Bronchial epithelial cell (primary cell): ENCODE measurements around the gene EXOSC10. TPM values are rescaled to one million over a fixed set of nuclear protein-coding genes. Genes with fewer than 3 reads are reported as not detected.

Experiments used
- DNase-seq: peaks from one replicate; pipeline ENCODE4 v3.0.0-alpha.2; 2010; ENCODE audit warnings: low read depth
- FAIRE-seq: peaks from 2 replicates; lab custom pipeline; 2011; peaks lifted over from hg19 to GRCh38; lab: Jason Lieb, UNC
- H3K27me3 ChIP-seq: 2 replicates; pipeline ENCODE4 v1.5.1; 2011; ENCODE audit warnings: low read length; ENCODE audit not compliant: control insufficient read depth, insufficient read depth
- H3K36me3 ChIP-seq: 2 replicates; pipeline ENCODE4 v1.5.1; 2011; ENCODE audit warnings: low read length; ENCODE audit not compliant: control insufficient read depth, insufficient read depth
- H3K4me3 ChIP-seq: 2 replicates; pipeline ENCODE4 v1.5.1; 2011; ENCODE audit warnings: mild to moderate bottlenecking, low read depth, low read length, control low read depth
- total RNA-seq: library from RNA; depleted of rRNA; stranded (reverse); fragments of >200 nt; gene quantifications from 2 replicates; pipeline ENCODE4 v1.2.1, GENCODE V29; 2014
- TF ChIP-seq, protein P1 (sequence below): IDR thresholded peaks from 2 replicates; pipeline ENCODE4 v1.5.1; 2011; ENCODE audit warnings: mild to moderate bottlenecking, moderate library complexity, low read length, control low read depth, inconsistent platforms; ENCODE audit not compliant: insufficient read depth, severe bottlenecking

The EXOSC10 gene
- total RNA-seq, 1 donor from 2014 or later: 37.4 TPM

DNA sequence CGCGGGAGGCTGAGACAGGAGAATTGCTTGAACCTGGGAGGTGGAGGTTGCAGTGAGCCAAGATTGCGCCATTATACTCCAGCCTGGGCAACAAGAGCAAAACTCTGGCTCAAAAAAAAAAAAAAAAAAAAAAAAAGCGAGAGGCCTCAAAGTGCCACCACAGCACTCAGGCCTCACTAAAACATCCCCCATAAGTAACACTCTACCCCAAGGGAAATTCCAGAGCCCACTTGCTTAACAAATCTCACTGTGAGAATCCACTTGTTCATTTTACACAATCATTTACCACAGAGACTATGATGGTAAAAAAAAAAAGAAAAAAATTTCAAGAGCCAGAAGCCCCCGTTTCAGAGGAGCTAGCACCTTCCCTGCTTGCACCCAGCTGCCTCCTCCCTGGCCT, 26.3 kb upstream of the EXOSC10 start:
- peaks cover 27% of the 10 kb centered on the region for H3K36me3 ChIP-seq
- DNase-seq (no peak), FAIRE-seq (no peak)
- no peak overlapping the region for H3K4me3 ChIP-seq
- TF ChIP-seq, protein P1, sequence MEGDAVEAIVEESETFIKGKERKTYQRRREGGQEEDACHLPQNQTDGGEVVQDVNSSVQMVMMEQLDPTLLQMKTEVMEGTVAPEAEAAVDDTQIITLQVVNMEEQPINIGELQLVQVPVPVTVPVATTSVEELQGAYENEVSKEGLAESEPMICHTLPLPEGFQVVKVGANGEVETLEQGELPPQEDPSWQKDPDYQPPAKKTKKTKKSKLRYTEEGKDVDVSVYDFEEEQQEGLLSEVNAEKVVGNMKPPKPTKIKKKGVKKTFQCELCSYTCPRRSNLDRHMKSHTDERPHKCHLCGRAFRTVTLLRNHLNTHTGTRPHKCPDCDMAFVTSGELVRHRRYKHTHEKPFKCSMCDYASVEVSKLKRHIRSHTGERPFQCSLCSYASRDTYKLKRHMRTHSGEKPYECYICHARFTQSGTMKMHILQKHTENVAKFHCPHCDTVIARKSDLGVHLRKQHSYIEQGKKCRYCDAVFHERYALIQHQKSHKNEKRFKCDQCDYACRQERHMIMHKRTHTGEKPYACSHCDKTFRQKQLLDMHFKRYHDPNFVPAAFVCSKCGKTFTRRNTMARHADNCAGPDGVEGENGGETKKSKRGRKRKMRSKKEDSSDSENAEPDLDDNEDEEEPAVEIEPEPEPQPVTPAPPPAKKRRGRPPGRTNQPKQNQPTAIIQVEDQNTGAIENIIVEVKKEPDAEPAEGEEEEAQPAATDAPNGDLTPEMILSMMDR: no peak
- H3K27me3 ChIP-seq: no peaks in the 10 kb centered on the region

DNA sequence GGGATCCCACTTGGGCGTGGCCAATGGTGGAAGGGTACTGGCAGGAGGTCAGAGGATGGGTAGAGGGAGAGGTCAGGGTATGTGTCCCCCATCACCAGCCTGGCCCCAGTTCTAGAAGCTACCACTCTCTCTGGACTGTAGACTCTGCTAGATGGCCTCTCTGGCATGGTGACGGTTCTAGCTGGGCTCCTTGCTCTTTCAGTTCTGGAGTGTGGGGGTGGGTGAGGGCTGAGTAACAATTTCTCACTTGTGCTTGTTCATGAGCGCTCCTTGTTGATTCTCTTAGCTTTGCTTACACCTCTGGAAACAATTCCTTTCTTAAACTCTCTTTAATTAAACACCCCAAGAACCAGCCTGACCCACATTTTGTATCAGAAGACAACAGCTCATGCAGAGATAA, 25.3 kb upstream of the EXOSC10 start:
- H3K36me3 ChIP-seq: peaks cover 21% of the 10 kb centered on the region
- FAIRE-seq (no peak), DNase-seq (no peak)
- TF ChIP-seq, protein P1: no peak
- H3K4me3 ChIP-seq: no peak overlapping the region
- H3K27me3 ChIP-seq: no peaks in the 10 kb centered on the region

DNA sequence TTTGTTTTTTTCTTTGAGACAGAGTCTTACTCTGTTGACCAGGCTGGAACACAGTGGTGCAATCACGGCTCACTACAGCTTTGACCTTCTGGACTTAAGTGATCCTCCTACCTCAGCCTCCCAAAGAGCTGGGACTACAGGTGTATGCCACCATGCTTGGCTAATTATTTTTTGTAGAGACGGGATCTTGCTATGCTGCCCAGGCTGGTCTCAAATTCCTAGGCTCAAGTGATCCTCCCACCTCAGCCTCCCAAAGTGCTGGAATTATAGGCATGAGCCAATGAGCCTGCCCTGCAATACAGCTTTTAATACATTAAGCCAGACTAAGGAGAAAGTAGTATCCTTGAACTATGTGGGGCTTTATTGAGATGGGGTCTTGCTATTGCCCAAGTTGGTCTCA, 16.6 kb upstream of the EXOSC10 start:
- Histone ChIP-seq H3K4me3 (no peak overlapping the region), H3K27me3 (no peaks in the 10 kb centered on the region), H3K36me3 (peaks cover 7% of the 10 kb centered on the region)
- FAIRE-seq: no peak
- TF ChIP-seq, protein P1: no peak
- no peak for DNase-seq

DNA sequence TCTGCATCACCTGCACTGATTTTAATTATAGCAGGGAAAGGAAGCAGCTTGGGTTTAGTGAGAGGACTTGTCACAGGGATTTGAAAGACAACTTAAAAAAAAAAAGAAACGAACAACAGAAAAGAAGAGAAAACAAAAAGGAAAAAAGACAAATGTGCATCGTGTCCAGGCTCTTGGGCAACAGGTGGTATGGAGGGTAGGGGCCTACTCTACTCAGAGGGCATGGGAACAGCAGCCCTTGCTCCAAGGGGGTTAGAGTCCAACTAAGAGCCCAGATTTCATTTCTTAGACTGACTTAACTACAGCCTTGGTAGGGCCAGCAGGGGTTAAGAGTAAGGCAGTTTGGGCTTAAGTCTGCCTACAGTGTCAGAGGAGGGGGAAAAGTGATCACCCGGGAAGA, 15.3 kb upstream of the EXOSC10 start:
- H3K4me3 ChIP-seq: no peak overlapping the region
- H3K27me3 ChIP-seq: no peaks in the 10 kb centered on the region
- no peak for FAIRE-seq
- H3K36me3 ChIP-seq: peaks cover 4% of the 10 kb centered on the region
- TF ChIP-seq, protein P1: no peak
- no peak for DNase-seq

DNA sequence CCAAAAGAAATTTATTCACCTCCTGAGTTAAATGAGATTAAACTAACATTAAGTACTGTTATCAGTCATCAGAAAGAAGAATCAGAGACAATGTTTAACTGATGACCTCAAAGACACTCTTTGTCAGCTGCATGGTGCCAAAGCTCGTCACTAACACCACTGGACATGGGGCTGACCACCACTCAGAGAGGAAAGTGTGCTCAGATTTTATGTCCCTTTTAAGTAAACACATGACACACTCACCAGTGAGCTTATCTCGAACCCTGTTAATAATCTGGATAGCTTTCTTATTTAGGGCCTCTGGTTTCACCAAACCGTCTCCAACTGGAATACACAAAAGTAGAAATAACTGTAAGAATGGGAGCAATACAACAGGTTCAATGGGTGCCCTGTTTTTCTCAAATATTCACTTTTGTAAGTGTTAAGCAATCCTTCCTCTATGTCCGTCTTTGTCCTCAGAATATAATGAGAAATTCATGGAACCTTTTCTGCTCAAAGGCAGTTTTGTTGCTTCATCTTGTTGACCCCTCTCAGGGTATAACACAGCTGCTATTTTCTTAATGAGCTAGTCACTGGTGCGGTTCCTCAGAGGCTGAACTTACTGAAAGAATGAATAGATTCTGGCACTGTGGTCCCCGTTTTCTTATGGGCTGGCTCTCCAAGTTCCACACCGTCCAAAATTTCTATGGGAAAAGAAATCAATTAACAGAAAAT, 9.5 kb upstream of the EXOSC10 start:
- no peak for DNase-seq
- peaks cover 17% of the 10 kb centered on the region for H3K36me3 ChIP-seq
- no peak for FAIRE-seq
- TF ChIP-seq, protein P1: no peak
- no peak overlapping the region for H3K4me3 ChIP-seq
- no peaks in the 10 kb centered on the region for H3K27me3 ChIP-seq

DNA sequence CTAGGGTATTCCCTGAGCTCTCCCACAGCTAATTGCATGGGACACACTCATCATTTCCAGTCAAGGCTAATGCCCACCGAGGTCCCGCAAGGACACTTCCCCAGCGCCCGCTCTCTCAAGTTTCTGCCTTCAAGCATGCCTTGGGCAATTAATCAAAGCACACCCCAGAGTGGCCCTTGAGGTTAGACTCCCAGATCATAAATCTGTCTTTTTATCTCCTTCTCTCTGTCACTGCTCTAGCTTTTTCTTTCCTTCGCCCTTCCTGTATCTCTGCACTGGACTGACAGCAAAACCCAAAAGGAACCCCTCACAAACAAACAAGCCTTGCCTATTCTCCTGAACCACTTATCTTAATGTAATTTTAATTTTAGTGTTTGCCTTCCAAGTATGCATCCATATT, 7.9 kb upstream of the EXOSC10 start:
- TF ChIP-seq, protein P1: no peak
- H3K4me3 ChIP-seq: no peak overlapping the region
- DNase-seq (no peak), FAIRE-seq (no peak)
- peaks cover 14% of the 10 kb centered on the region for H3K36me3 ChIP-seq
- H3K27me3 ChIP-seq: no peaks in the 10 kb centered on the region
